OCI-LY7 (cell line): ENCODE data around the gene TSPAN10. TPM values are rescaled to one million over a fixed set of nuclear protein-coding genes. Genes with fewer than 3 reads are reported as not detected.

Source experiments
- BruUV-seq: library from RNA; stranded (reverse); fragments of 400-500 nt; replicated peaks from 2 replicates; lab custom pipeline; 2021; lab: Mats Ljungman, UMichigan
- CTCF ChIA-PET: fragments of 300-600 bp; sonication (Branson Sonifier 250); formaldehyde crosslinking; loops from one replicate; lab custom pipeline; 2022; ENCODE audit warnings: antibody characterized with exemption; ENCODE audit not compliant: unreplicated experiment; lab: Charles Lee
- POLR2A ChIA-PET: fragments of 300-600 bp; sonication (Branson Sonifier 250); formaldehyde crosslinking; loops from one replicate; lab custom pipeline; 2022; ENCODE audit warnings: antibody characterized with exemption; lab: Charles Lee
- DNase-seq: peaks from one replicate; pipeline ENCODE4 v3.0.0-alpha.2; 2015; ENCODE audit warnings: low spot score
- H2AFZ ChIP-seq: fragments of 200-600 bp; sonication (generic), shearing (Covaris generic); 2 replicates; pipeline ENCODE4 v1.6.1; 2014; ENCODE audit warnings: mild to moderate bottlenecking, antibody characterized with exemption, low read length, moderate library complexity
- H3K27ac ChIP-seq: fragments of 200-600 bp; sonication (generic); 2 replicates; pipeline ENCODE4 v1.5.1; 2014; ENCODE audit warnings: mixed run types, low read depth, mild to moderate bottlenecking, moderate library complexity, low read length, inconsistent platforms; ENCODE audit not compliant: poor library complexity, severe bottlenecking
- H3K36me3 ChIP-seq: fragments of 200-600 bp; sonication (generic); 2 replicates; pipeline ENCODE4 v1.6.1; 2014; ENCODE audit warnings: mild to moderate bottlenecking, antibody characterized with exemption, low read length, moderate library complexity, mixed read lengths; ENCODE audit not compliant: insufficient read depth
- H3K4me1 ChIP-seq: fragments of 200-600 bp; sonication (generic); 2 replicates; pipeline ENCODE4 v1.5.1; 2014; ENCODE audit warnings: mild to moderate bottlenecking, low read length; ENCODE audit not compliant: insufficient read depth, poor library complexity, severe bottlenecking
- H3K4me2 ChIP-seq: fragments of 200-600 bp; sonication (generic); 2 replicates; pipeline ENCODE4 v1.6.1; 2014; ENCODE audit warnings: mild to moderate bottlenecking, low read length
- H3K4me3 ChIP-seq: fragments of 200-600 bp; sonication (generic); 2 replicates; pipeline ENCODE4 v1.5.1; 2014; ENCODE audit warnings: mild to moderate bottlenecking, low read depth, low read length; ENCODE audit not compliant: poor library complexity, severe bottlenecking
- H3K79me2 ChIP-seq: fragments of 200-600 bp; sonication (generic); 2 replicates; pipeline ENCODE4 v1.6.1; 2016; ENCODE audit warnings: low read depth, mild to moderate bottlenecking, low read length, moderate library complexity, mixed read lengths; ENCODE audit not compliant: insufficient read depth
- H3K9me2 ChIP-seq: fragments of 200-600 bp; sonication (generic); 2 replicates; pipeline ENCODE4 v1.6.1; 2016; ENCODE audit warnings: mild to moderate bottlenecking, low read length, mixed read lengths; ENCODE audit not compliant: insufficient read depth
- H3K9me3 ChIP-seq: fragments of 200-600 bp; sonication (generic); 2 replicates; pipeline ENCODE4 v1.6.1; 2014; ENCODE audit warnings: mild to moderate bottlenecking, mixed run types, low read length, mixed read lengths
- H4K20me1 ChIP-seq: fragments of 200-600 bp; sonication (generic); 2 replicates; pipeline ENCODE4 v1.6.1; 2014; ENCODE audit warnings: mild to moderate bottlenecking, antibody characterized with exemption, low read length, moderate library complexity, mixed read lengths; ENCODE audit not compliant: insufficient read depth
- EZH2phosphoT487 ChIP-seq: fragments of 200-600 bp; sonication (generic); IDR thresholded peaks from 2 replicates; pipeline ENCODE4 v1.6.1; 2018; ENCODE audit warnings: low read depth, borderline replicate concordance, mild to moderate bottlenecking, mixed run types, antibody characterized with exemption, low read length, moderate library complexity, mixed read lengths
- intact Hi-C: fragments of 100-400 bp; cut with micrococcal nuclease; formaldehyde crosslinking; loops from one replicate; pipeline ENCODE4 v1.10.0; 2022; ENCODE audit not compliant: unreplicated experiment
- total RNA-seq, 2 experiments: library from RNA; depleted of rRNA in 1 of 2; stranded (reverse); fragments of >200 nt in 1 of 2; shearing (Covaris generic) in 1 of 2; gene quantifications; 2 replicates each; pipeline ENCODE4 v1.2.3, GENCODE V29; 2014 to 2022
- TF ChIP-seq, protein P1 (sequence below): fragments of 200-600 bp; sonication (generic); conservative IDR thresholded peaks from 2 replicates; pipeline ENCODE4 v1.5.1; 2014; ENCODE audit warnings: mild to moderate bottlenecking, antibody characterized with exemption, low read length, moderate library complexity, mixed read lengths

TSPAN10 gene
- total RNA-seq, 2 experiments from 2014 or later = 0.95 to 2.4 TPM

DNA sequence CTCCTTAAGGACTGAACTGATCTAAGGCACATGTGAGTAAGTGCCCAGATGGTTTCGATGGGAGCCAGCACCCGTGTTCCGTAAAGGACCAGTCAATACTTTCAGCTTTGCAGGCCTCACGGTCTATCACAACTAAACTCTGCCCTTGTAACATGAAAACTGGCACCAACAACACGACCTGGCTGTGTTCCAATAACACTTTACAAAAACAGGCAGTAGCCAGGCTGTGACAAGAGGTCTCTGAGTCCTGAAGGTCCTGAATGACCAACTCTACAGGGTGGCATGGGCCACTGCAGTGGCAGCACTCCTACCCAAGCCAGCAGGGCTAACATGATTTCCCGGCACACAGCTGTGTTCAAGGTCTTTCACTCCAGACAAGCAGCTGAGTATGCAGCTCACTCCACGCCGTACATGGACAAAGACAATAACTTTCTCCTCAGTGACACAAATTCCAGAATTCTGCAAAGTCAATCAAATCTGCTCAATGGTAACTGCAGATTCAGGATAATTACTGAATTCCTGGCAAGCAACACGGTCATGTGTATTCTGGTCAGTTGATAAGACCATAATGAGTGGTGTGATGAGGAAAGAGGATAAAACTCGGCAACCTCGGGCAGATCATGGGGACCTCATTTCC lies 15.4 kb upstream of the TSPAN10 start:
- no peak for DNase-seq
- CTCF ChIA-PET = no interaction called here
- Histone ChIP-seq H2AFZ (no peak overlapping the region), H3K9me3 (no peaks in the 10 kb centered on the region), H3K36me3 (peaks cover 87% of the 10 kb centered on the region), H4K20me1 (no peaks in the 10 kb centered on the region), H3K4me3 (no peak overlapping the region), H3K9me2 (no peaks in the 10 kb centered on the region), H3K4me2 (no peak overlapping the region), H3K27ac (no peak overlapping the region), H3K4me1 (no peaks in the 10 kb centered on the region), H3K79me2 (0 out of 2 replicates have a peak, but pooled peaks cover 6% of the 10 kb centered on the region)
- TF ChIP-seq, protein P1, sequence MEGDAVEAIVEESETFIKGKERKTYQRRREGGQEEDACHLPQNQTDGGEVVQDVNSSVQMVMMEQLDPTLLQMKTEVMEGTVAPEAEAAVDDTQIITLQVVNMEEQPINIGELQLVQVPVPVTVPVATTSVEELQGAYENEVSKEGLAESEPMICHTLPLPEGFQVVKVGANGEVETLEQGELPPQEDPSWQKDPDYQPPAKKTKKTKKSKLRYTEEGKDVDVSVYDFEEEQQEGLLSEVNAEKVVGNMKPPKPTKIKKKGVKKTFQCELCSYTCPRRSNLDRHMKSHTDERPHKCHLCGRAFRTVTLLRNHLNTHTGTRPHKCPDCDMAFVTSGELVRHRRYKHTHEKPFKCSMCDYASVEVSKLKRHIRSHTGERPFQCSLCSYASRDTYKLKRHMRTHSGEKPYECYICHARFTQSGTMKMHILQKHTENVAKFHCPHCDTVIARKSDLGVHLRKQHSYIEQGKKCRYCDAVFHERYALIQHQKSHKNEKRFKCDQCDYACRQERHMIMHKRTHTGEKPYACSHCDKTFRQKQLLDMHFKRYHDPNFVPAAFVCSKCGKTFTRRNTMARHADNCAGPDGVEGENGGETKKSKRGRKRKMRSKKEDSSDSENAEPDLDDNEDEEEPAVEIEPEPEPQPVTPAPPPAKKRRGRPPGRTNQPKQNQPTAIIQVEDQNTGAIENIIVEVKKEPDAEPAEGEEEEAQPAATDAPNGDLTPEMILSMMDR = no peak
- no peak for TF ChIP-seq EZH2phosphoT487
- BruUV-seq = no TSS peak
- intact Hi-C loops = no loop called here
- POLR2A ChIA-PET = no interaction called here

DNA sequence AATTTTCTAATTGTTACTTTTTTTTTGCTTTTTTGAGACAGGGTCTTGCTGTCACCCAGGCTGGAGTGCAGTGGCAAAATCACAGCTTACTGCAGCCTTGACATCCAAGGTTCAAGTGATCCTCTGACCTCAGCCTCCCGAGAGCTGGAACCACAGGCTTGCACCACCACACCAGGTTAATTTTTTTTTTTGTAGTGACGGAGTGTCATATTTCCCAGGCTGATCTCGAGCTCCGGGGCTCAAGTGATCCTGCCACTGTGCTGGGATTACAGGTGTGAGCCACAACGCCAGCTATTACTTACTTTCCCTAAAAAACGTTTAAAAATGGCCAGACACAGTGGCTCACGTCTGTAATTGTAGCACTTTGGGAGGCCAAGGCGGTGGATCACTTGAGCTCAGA lies 6.7 kb upstream of the TSPAN10 start:
- no peak for DNase-seq
- H3K4me3 ChIP-seq = no peak overlapping the region
- no peak overlapping the region for H3K27ac ChIP-seq
- H3K9me3 ChIP-seq = no peaks in the 10 kb centered on the region
- no peak overlapping the region for H3K4me2 ChIP-seq
- H3K36me3 ChIP-seq = peaks cover 84% of the 10 kb centered on the region
- intact Hi-C loops = no loop called here
- no peak overlapping the region for H2AFZ ChIP-seq
- peaks cover 2% of the 10 kb centered on the region; the same call in 1 of the 2 replicates for H4K20me1 ChIP-seq
- ChIA-PET POLR2A (no interaction called here), CTCF (no interaction called here)
- no TSS peak for BruUV-seq
- no peak for TF ChIP-seq EZH2phosphoT487
- TF ChIP-seq, protein P1 = no peak
- no peaks in the 10 kb centered on the region for H3K9me2 ChIP-seq
- H3K4me1 ChIP-seq = peaks cover 2% of the 10 kb centered on the region
- H3K79me2 ChIP-seq = peaks cover 36% of the 10 kb centered on the region

DNA sequence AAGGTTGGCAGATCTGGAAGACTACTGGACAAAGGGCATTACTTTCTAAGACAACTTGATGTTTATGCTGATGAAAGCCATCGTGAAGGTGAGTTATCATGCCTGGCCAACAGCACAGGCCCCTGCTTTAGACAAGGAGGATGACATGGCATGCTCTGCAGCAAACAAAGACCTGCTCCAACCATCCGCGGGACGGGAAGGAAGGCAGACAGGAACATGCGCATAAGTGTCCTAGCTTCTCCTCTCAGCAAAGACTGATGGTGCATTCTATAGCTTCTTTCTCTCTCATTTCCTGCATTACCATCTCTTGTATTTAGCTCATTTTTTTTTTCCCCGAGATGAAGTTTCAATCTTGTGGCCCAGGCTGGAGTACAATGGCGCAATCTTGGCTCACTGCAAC lies 5.5 kb upstream of the TSPAN10 start:
- ChIA-PET CTCF (no interaction called here), POLR2A (no interaction called here)
- H3K79me2 ChIP-seq = peaks cover 48% of the 10 kb centered on the region
- H3K9me3 ChIP-seq = no peaks in the 10 kb centered on the region
- intact Hi-C loops = no loop called here
- H4K20me1 ChIP-seq = peaks cover 13% of the 10 kb centered on the region; the same call in 1 of the 2 replicates
- no peak overlapping the region for H3K4me3 ChIP-seq
- peaks cover 72% of the 10 kb centered on the region for H3K36me3 ChIP-seq
- no peak overlapping the region for H2AFZ ChIP-seq
- no TSS peak for BruUV-seq
- no peak for TF ChIP-seq EZH2phosphoT487
- TF ChIP-seq, protein P1 = no peak
- H3K4me1 ChIP-seq = peaks cover 10% of the 10 kb centered on the region
- H3K9me2 ChIP-seq = no peaks in the 10 kb centered on the region
- DNase-seq = no peak
- no peak overlapping the region for H3K27ac ChIP-seq
- no peak overlapping the region for H3K4me2 ChIP-seq
